Vagina (tissue), 2 donors: Measurements from ENCODE around the gene ICOSLG. TPM values are rescaled to one million over a fixed set of nuclear protein-coding genes. Genes with fewer than 3 reads are reported as not detected.

Experiments
- DNase-seq, 2 donors: peaks; one replicate each; pipeline ENCODE4 v3.0.0-alpha.2; 2017; ENCODE audit errors: extremely low spot score in 2 of 2
- H3K27ac ChIP-seq: fragments of 200-600 bp; sonication (generic); one replicate; pipeline ENCODE4 v1.5.1; 2019
- H3K27me3 ChIP-seq: fragments of 200-600 bp; sonication (generic); one replicate; pipeline ENCODE4 v1.5.1; 2019
- H3K36me3 ChIP-seq, 2 donors: fragments of 200-600 bp; sonication (generic); one replicate each; pipeline ENCODE4 v1.5.1; 2017 to 2019
- H3K4me1 ChIP-seq: fragments of 200-600 bp; sonication (generic); one replicate; pipeline ENCODE4 v1.5.1; 2019
- H3K4me3 ChIP-seq, 2 donors: fragments of 200-600 bp; sonication (generic); 1 replicate in 1 of 2; 2 replicates in 1 of 2; pipeline ENCODE4 v1.5.1; 2016 to 2019
- H3K9me3 ChIP-seq: fragments of 200-600 bp; sonication (generic); one replicate; pipeline ENCODE4 v1.5.1; 2019
- CTCF ChIP-seq, 3 experiments: fragments of 450-650 bp in 2 of 3; fragments of 200-600 bp in 1 of 3; sonication (generic) in 1 of 3; IDR thresholded peaks; one replicate each; pipeline ENCODE4 v1.5.1; 2017 to 2019; ENCODE audit warnings: antibody characterized with exemption in 3 of 3, mild to moderate bottlenecking in 2 of 3, moderate library complexity in 2 of 3
- POLR2A ChIP-seq, 2 donors: fragments of 450-650 bp; IDR thresholded peaks; one replicate each; pipeline ENCODE4 v1.6.1; 2017; ENCODE audit warnings: antibody characterized with exemption in 2 of 2, mild to moderate bottlenecking in 2 of 2, moderate library complexity in 2 of 2
- POLR2AphosphoS5 ChIP-seq, 2 donors: sonication (generic); formaldehyde crosslinking; IDR thresholded peaks; one replicate each; pipeline ENCODE4 v1.9.0; 2017; ENCODE audit warnings: antibody characterized with exemption in 2 of 2, mild to moderate bottlenecking in 2 of 2, low read depth in 1 of 2; ENCODE audit not compliant: insufficient read depth in 1 of 2
- intact Hi-C: fragments of 100-400 bp; cut with DNase I; formaldehyde crosslinking; loops from one replicate; pipeline ENCODE4 v1.15.1; 2023
- total RNA-seq: library from RNA; depleted of rRNA; stranded (reverse); fragments of >200 nt; gene quantifications from one replicate; pipeline ENCODE4 v1.2.3, GENCODE V29; 2016

The ICOSLG gene
- total RNA-seq, 1 donor from 2014 or later = 6.4 TPM

DNA sequence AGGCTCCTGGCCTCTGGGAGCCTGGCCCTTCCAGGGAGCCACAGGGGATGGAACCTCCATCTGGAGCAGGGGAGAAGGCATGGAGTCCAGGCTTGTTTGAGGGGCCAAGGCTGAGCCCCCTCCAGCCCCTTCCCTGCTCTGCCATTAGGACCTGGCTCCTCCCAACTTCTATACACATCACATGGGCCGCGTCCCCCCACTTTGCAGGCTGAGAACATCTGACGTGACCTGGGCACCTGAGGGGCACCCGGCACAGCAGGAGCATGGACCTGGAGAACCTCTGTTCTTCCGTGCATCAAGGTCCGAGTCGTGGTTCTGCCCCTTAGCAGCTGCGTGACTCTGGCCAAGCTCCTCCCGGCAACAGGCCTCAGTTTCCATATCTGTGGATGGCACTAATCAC, 41.1 kb upstream of the ICOSLG start:
- no peak for TF ChIP-seq POLR2A (IDR thresholded peaks at IDR 0.05)
- TF ChIP-seq CTCF (IDR thresholded peaks at IDR 0.05) = no peak
- no peak for TF ChIP-seq POLR2AphosphoS5 (IDR thresholded peaks at IDR 0.05; ENCODE audit: insufficient read depth in 1 of 2, low read depth in 1 of 2)
- intact Hi-C loops = no loop called here
- H3K9me3 ChIP-seq = no peaks in the 10 kb centered on the region
- H3K4me3 ChIP-seq = no peak overlapping the region
- H3K36me3 ChIP-seq = no peaks in the 10 kb centered on the region
- no peaks in the 10 kb centered on the region for H3K27me3 ChIP-seq
- peaks cover 9% of the 10 kb centered on the region for H3K4me1 ChIP-seq
- no peak for DNase-seq
- H3K27ac ChIP-seq = no peak overlapping the region

DNA sequence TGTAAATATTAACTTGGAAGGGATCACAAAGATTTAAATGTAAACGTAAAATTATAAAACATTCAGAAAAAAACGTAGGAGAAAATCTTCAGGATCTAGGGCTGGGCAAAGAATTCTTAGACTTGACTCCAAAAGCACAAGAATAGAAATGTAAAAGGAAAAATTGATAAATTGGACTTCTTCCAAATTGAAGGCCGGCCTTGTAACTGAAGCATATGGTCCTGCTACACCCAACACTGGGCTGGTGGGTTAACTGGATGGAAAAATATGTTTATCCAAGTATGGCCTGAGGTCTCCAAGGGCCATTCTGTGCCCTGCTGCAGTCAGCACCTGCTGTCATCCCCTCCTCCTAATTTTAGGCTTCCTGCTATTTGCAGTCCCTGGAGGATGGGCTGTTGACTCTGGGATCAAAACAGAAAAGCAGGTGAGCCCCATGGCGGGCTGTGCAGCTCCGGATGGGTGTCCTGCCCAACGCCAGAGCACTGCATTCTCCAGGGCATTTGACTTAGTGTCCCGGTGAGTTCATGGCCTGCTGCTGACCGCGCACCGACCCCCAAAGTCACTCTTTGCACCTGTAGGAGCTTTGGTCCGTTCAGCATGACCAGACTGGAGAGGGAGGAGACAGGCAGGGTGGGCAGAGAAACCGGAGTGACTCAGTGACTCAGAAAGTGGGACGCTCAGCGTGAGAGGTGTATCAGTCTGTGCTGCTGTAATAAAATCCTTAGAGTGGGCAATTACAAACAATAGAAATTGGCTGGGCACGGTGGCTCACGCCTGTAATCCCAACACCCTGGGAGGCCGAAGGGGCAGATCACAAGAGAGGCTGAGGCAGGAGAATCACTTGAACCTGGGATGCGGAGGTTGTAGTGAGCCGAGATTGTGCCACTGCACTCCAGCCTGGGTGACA, 38.9 kb upstream of the ICOSLG start:
- no peak for TF ChIP-seq POLR2A (IDR thresholded peaks at IDR 0.05)
- TF ChIP-seq POLR2AphosphoS5 (IDR thresholded peaks at IDR 0.05; ENCODE audit: insufficient read depth in 1 of 2, low read depth in 1 of 2) = no peak
- no peak for TF ChIP-seq CTCF (IDR thresholded peaks at IDR 0.05)
- Histone ChIP-seq H3K36me3 (no peaks in the 10 kb centered on the region), H3K4me3 (no peak overlapping the region), H3K27me3 (no peaks in the 10 kb centered on the region), H3K27ac (no peak overlapping the region), H3K4me1 (no peaks in the 10 kb centered on the region), H3K9me3 (no peaks in the 10 kb centered on the region)
- DNase-seq = no peak
- intact Hi-C loops = no loop called here

GRCh38 chr21:44275041-44275440, 34.3 kb upstream of the ICOSLG start:
- no peak for TF ChIP-seq CTCF (IDR thresholded peaks at IDR 0.05)
- no peak for TF ChIP-seq POLR2A (IDR thresholded peaks at IDR 0.05)
- no peak for TF ChIP-seq POLR2AphosphoS5 (IDR thresholded peaks at IDR 0.05; ENCODE audit: insufficient read depth in 1 of 2, low read depth in 1 of 2)
- no peaks in the 10 kb centered on the region for H3K36me3 ChIP-seq
- H3K27me3 ChIP-seq = no peaks in the 10 kb centered on the region
- H3K9me3 ChIP-seq = no peaks in the 10 kb centered on the region
- no peak overlapping the region for H3K4me3 ChIP-seq
- H3K27ac ChIP-seq = no peak overlapping the region
- H3K4me1 ChIP-seq = no peaks in the 10 kb centered on the region
- intact Hi-C loops = no loop called here
- no peak for DNase-seq

DNA sequence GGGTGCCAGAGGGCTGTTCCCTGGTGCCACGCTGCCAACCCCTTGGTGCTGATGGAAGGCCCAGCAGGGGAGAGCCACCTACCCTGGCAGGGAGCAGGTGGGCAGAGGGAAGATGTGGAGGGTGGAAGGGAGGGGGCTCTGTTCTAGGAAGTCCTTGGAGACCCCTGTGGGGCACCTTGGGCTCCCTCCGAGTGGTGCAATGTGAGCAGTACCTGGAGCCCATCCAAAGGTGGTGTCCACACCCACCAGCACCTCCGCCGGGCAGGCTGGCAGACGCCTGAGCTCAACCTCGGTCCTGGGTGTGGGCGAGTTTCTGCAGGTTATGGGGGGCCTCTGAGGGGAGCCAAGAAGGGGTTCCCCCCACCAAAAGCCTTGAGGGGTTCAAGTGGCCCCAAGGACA, 32.3 kb upstream of the ICOSLG start:
- TF ChIP-seq CTCF (IDR thresholded peaks at IDR 0.05) (no peak), POLR2AphosphoS5 (IDR thresholded peaks at IDR 0.05; ENCODE audit: insufficient read depth in 1 of 2, low read depth in 1 of 2) (no peak), POLR2A (IDR thresholded peaks at IDR 0.05) (no peak)

GRCh38 chr21:44272284-44272858, 31.6 kb upstream of the ICOSLG start:
- TF ChIP-seq CTCF (IDR thresholded peaks at IDR 0.05) = no peak
- no peak for TF ChIP-seq POLR2A (IDR thresholded peaks at IDR 0.05)
- no peak for TF ChIP-seq POLR2AphosphoS5 (IDR thresholded peaks at IDR 0.05; ENCODE audit: insufficient read depth in 1 of 2, low read depth in 1 of 2)
- DNase-seq = no peak

More for the DNA sequence above, 32.3 kb upstream of the ICOSLG start:
- Histone ChIP-seq H3K27ac (no peak overlapping the region), H3K9me3 (no peaks in the 10 kb centered on the region), H3K27me3 (no peaks in the 10 kb centered on the region), H3K36me3 (no peaks in the 10 kb centered on the region), H3K4me3 (no peak overlapping the region), H3K4me1 (no peaks in the 10 kb centered on the region)
- DNase-seq = no peak
- intact Hi-C loops = no loop called here

More at GRCh38 chr21:44272284-44272858, 31.6 kb upstream of the ICOSLG start:
- H3K4me1 ChIP-seq = no peaks in the 10 kb centered on the region
- no peak overlapping the region for H3K4me3 ChIP-seq
- H3K36me3 ChIP-seq = no peaks in the 10 kb centered on the region
- no peaks in the 10 kb centered on the region for H3K9me3 ChIP-seq
- intact Hi-C loops = no loop called here
- H3K27ac ChIP-seq = no peak overlapping the region
- H3K27me3 ChIP-seq = no peaks in the 10 kb centered on the region
